HepG2 (cell line): ENCODE results near the gene HTR6. TPM values are rescaled to one million over a fixed set of nuclear protein-coding genes. Genes with fewer than 3 reads are reported as not detected.

Source experiments
- ATAC-seq: fragments of 200-7000 bp; cut with Tn5 transposase; 3 replicates; pipeline ENCODE4 v1.9.1; 2020; ENCODE audit warnings: mild to moderate bottlenecking, moderate library complexity
- BruUV-seq: library from RNA; stranded (reverse); fragments of 400-500 nt; replicated peaks from 2 replicates; lab custom pipeline; 2021; lab: Mats Ljungman, UMichigan
- CTCF ChIA-PET: fragments of 300-600 bp; formaldehyde crosslinking; extraction: SDS; loops from one replicate; lab custom pipeline; 2021; ENCODE audit warnings: low total read pairs, inconsistent platforms, low intra/inter-chr PET ratio; lab: Yijun Ruan, JAX
- POLR2A ChIA-PET: fragments of 350-600 bp; sonication (Branson Sonifier 250); formaldehyde crosslinking; loops from one replicate; lab custom pipeline; 2020; ENCODE audit warnings: antibody characterized with exemption, inconsistent platforms; lab: Yijun Ruan, JAX
- DNase-seq: peaks from one replicate; pipeline ENCODE4 v3.0.0-alpha.2; 2015; ENCODE audit warnings: low spot score
- FAIRE-seq: peaks from 3 replicates; lab custom pipeline; 2011; peaks lifted over from hg19 to GRCh38; lab: Jason Lieb, UNC
- H2AFZ ChIP-seq: one replicate; pipeline ENCODE4 v1.6.1; 2011; ENCODE audit warnings: low read length, inconsistent platforms
- H3K27ac ChIP-seq: fragments of 300-600 bp; 3 replicates; pipeline ENCODE4 v1.8.0; 2011; ENCODE audit warnings: mixed run types, mild to moderate bottlenecking, mixed read lengths, low read length, inconsistent platforms; ENCODE audit not compliant: insufficient read depth; ENCODE audit errors: extremely low read length
- H3K27me3 ChIP-seq, 2 experiments: fragments of 200-600 bp in 1 of 2; 2 replicates in 1 of 2; 3 replicates in 1 of 2; pipeline versions ENCODE4 v1.6.0 to v1.8.0; 2011; ENCODE audit warnings: low read length in 2 of 2, mild to moderate bottlenecking in 2 of 2, moderate library complexity in 2 of 2, inconsistent platforms in 1 of 2; ENCODE audit not compliant: insufficient read depth in 2 of 2, control insufficient read depth in 1 of 2
- H3K36me3 ChIP-seq, 2 experiments: fragments of 200-600 bp in 1 of 2; replicated peaks in 1 of 2; 2 replicates in 1 of 2; 3 replicates in 1 of 2; pipeline versions ENCODE4 v1.5.1 to v1.8.0; 2011; ENCODE audit warnings: low read length in 2 of 2, inconsistent platforms in 1 of 2; ENCODE audit not compliant: insufficient read depth in 2 of 2, control insufficient read depth in 1 of 2
- H3K4me1 ChIP-seq: 2 replicates; pipeline ENCODE4 v1.5.1; 2012; ENCODE audit warnings: low read length, inconsistent platforms; ENCODE audit not compliant: insufficient read depth
- H3K4me2 ChIP-seq: 2 replicates; pipeline ENCODE4 v1.6.0; 2011; ENCODE audit warnings: low read depth, low read length, inconsistent platforms
- H3K4me3 ChIP-seq, 3 experiments: fragments of 200-600 bp in 1 of 3; sonication (generic), shearing (Covaris generic) in 1 of 3; replicated peaks in 1 of 3; 2 replicates each; pipeline ENCODE4 v1.5.1; 2011 to 2016; ENCODE audit warnings: low read length in 3 of 3, inconsistent platforms in 2 of 3, low read depth in 2 of 3, mild to moderate bottlenecking in 2 of 3, control low read depth in 1 of 3, mixed read lengths in 1 of 3; ENCODE audit not compliant: insufficient read depth in 1 of 3
- H3K79me2 ChIP-seq: one replicate; pipeline ENCODE4 v1.6.1; 2011; ENCODE audit warnings: low read length, inconsistent platforms; ENCODE audit not compliant: insufficient read depth
- H3K9ac ChIP-seq: 2 replicates; pipeline ENCODE4 v1.6.0; 2011; ENCODE audit warnings: mild to moderate bottlenecking, low read depth, low read length, inconsistent platforms; ENCODE audit not compliant: insufficient read depth
- H3K9me3 ChIP-seq: 2 replicates; pipeline ENCODE4 v1.5.1; 2012; ENCODE audit warnings: mild to moderate bottlenecking, low read length
- H4K20me1 ChIP-seq: 2 replicates; pipeline ENCODE4 v1.6.0; 2011; ENCODE audit warnings: inconsistent platforms, mild to moderate bottlenecking, low read length, moderate library complexity; ENCODE audit not compliant: insufficient read depth
- HINFP ChIP-seq: sonication (generic); formaldehyde crosslinking; IDR thresholded peaks from 2 replicates; pipeline ENCODE4 v1.4.0; 2020; ENCODE audit warnings: low read depth, mild to moderate bottlenecking, missing genetic modification reagents
- KDM1A ChIP-seq: IDR thresholded peaks from 2 replicates; pipeline ENCODE4 v1.6.1; 2016; ENCODE audit warnings: missing compliant biosample characterization
- PPARG ChIP-seq: conservative IDR thresholded peaks from 2 replicates; pipeline ENCODE4 v1.6.1; 2016; ENCODE audit warnings: missing biosample characterization, missing genetic modification reagents
- SIN3B ChIP-seq: fragments of 150-350 bp; IDR thresholded peaks from 2 replicates; pipeline ENCODE4 v1.6.1; 2014; ENCODE audit warnings: low read length
- STAG1 ChIP-seq: sonication (generic); formaldehyde crosslinking; IDR thresholded peaks from 2 replicates; pipeline ENCODE4 v1.4.0; 2020; ENCODE audit warnings: missing genetic modification reagents
- TERF1 ChIP-seq: sonication (generic); formaldehyde crosslinking; IDR thresholded peaks from 2 replicates; pipeline ENCODE4 v1.8.0; 2022; ENCODE audit warnings: mild to moderate bottlenecking, missing genetic modification reagents, moderate library complexity
- ZBTB7A ChIP-seq: sonication (generic); formaldehyde crosslinking; IDR thresholded peaks from 2 replicates; pipeline ENCODE4 v1.8.0; 2022; ENCODE audit warnings: mild to moderate bottlenecking, missing genetic modification reagents
- ZFP37 ChIP-seq: sonication (generic); formaldehyde crosslinking; IDR thresholded peaks from 2 replicates; pipeline ENCODE4 v1.4.0; 2020; ENCODE audit warnings: missing genetic modification reagents, borderline replicate concordance
- ZFX ChIP-seq: sonication (generic); formaldehyde crosslinking; IDR thresholded peaks from 2 replicates; pipeline ENCODE4 v1.4.0; 2020; ENCODE audit warnings: mild to moderate bottlenecking, low read depth, missing genetic modification reagents, moderate library complexity
- ZNF652 ChIP-seq: IDR thresholded peaks from 2 replicates; pipeline ENCODE4 v1.6.1; 2016; ENCODE audit warnings: low read depth, borderline replicate concordance
- ZNF784 ChIP-seq: sonication (generic); formaldehyde crosslinking; IDR thresholded peaks from 2 replicates; pipeline ENCODE4 v1.5.1; 2020; ENCODE audit warnings: missing genetic modification reagents, mild to moderate bottlenecking, borderline replicate concordance
- ZNF891 ChIP-seq: sonication (generic); formaldehyde crosslinking; IDR thresholded peaks from 2 replicates; pipeline ENCODE4 v1.5.0; 2020; ENCODE audit warnings: mild to moderate bottlenecking, missing genetic modification reagents
- WGBS: methylation state at CpG from one replicate; pipeline ENCODE4 v1.1.6; 2017; ENCODE audit warnings: low lambda C conversion rate; 5-methylcytosine and 5-hydroxymethylcytosine counted together
- in situ Hi-C: cut with HindIII; loops from 2 replicates; pipeline ENCODE4 v1.10.0; 2017; ENCODE audit warnings: low pct_unique_long_range_greater_than_20kb; ENCODE audit not compliant: extremely low pct_ligation_motif_present
- intact Hi-C: fragments of 100-400 bp; cut with micrococcal nuclease; formaldehyde crosslinking; loops from one replicate; pipeline ENCODE4 v1.10.0; 2022; ENCODE audit not compliant: unreplicated experiment
- polyA plus RNA-seq, 8 experiments: library from polyadenylated mRNA; depleted of rRNA in 3 of 8; stranded (reverse) in 7 of 8; unstranded in 1 of 8; fragments of >200 nt; fragmentation: Illumina TruSeq in 4 of 8; extraction: Trizol in 4 of 8; gene quantifications; 2 replicates each; pipeline versions ENCODE4 v1.2.1 to v1.2.3, GENCODE V29; 2011 to 2016; ENCODE audit warnings: low read depth in 4 of 8, missing spikeins in 1 of 8, mixed read lengths in 1 of 8; ENCODE audit not compliant: insufficient read depth in 1 of 8
- total RNA-seq, 5 experiments: library from RNA; depleted of rRNA; stranded (reverse); fragments of >200 nt; fragmentation: Illumina TruSeq; extraction: Trizol; gene quantifications; 2 replicates each; pipeline ENCODE4 v1.2.3, GENCODE V29; 2016; ENCODE audit warnings: low read depth in 1 of 5
- TF ChIP-seq, protein P1 (sequence below): sonication (generic); formaldehyde crosslinking; IDR thresholded peaks from 2 replicates; pipeline ENCODE4 v1.5.0; 2020; ENCODE audit warnings: mild to moderate bottlenecking, missing genetic modification reagents, borderline replicate concordance

HTR6 gene
- total and polyA plus RNA-seq, 2 of the 13 experiments (the other 11 are each of a cell fraction or from before 2014, with no cell fraction given), result 0.04 TPM; not detected in 1

- TF ChIP-seq, protein P1, sequence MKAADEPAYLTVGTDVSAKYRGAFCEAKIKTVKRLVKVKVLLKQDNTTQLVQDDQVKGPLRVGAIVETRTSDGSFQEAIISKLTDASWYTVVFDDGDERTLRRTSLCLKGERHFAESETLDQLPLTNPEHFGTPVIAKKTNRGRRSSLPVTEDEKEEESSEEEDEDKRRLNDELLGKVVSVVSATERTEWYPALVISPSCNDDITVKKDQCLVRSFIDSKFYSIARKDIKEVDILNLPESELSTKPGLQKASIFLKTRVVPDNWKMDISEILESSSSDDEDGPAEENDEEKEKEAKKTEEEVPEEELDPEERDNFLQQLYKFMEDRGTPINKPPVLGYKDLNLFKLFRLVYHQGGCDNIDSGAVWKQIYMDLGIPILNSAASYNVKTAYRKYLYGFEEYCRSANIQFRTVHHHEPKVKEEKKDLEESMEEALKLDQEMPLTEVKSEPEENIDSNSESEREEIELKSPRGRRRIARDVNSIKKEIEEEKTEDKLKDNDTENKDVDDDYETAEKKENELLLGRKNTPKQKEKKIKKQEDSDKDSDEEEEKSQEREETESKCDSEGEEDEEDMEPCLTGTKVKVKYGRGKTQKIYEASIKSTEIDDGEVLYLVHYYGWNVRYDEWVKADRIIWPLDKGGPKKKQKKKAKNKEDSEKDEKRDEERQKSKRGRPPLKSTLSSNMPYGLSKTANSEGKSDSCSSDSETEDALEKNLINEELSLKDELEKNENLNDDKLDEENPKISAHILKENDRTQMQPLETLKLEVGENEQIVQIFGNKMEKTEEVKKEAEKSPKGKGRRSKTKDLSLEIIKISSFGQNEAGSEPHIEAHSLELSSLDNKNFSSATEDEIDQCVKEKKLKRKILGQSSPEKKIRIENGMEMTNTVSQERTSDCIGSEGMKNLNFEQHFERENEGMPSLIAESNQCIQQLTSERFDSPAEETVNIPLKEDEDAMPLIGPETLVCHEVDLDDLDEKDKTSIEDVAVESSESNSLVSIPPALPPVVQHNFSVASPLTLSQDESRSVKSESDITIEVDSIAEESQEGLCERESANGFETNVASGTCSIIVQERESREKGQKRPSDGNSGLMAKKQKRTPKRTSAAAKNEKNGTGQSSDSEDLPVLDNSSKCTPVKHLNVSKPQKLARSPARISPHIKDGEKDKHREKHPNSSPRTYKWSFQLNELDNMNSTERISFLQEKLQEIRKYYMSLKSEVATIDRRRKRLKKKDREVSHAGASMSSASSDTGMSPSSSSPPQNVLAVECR (CRISPR knock-in tag), result peak; percentile 23; the same call in 1 of the 2 replicates
- TF ChIP-seq ZFX (CRISPR knock-in tag) (peak; percentile 12; the same call in 1 of the 2 replicates), PPARG (CRISPR knock-in tag) (no peak)
Measured at GRCh38 chr1:19640363-19641316, 24.0 kb upstream of the HTR6 start (continued).

- H4K20me1 ChIP-seq, result no peaks in the 10 kb centered on the region
- POLR2A ChIA-PET, result interaction anchor here (0.9 kb wide), 2 partner anchors 46 to 234 kb away, joined by 3 to 4 read pairs; a partner anchor contains a TSS
- no peak overlapping the region for H3K27ac ChIP-seq
- CTCF ChIA-PET, result no interaction called here
- peak overlapping the region; percentile 62 to 83 (median 65); a peak in 5 of 6 replicates for H3K4me3 ChIP-seq
- H2AFZ ChIP-seq, result no peak overlapping the region
- 3% methylated on average over 6 of the region's 7 CpGs for WGBS
- DNase-seq, result peak; percentile 41
- peaks cover 2 to 21% of the 10 kb centered on the region in 2 experiments; a peak in 3 of 5 replicates for H3K27me3 ChIP-seq
- peaks cover 57% of the 10 kb centered on the region for H3K4me1 ChIP-seq
- H3K9me3 ChIP-seq, result no peaks in the 10 kb centered on the region
- no peaks in the 10 kb centered on the region for H3K36me3 ChIP-seq
- FAIRE-seq, result no peak
- H3K9ac ChIP-seq, result no peak overlapping the region
- ATAC-seq, result peak; percentile 35
- intact Hi-C loops, result loop anchor here (5.0 kb wide), 1 partner anchor 46 kb away; a partner anchor contains a TSS
- peak overlapping the region; percentile 95 for H3K4me2 ChIP-seq
- no peaks in the 10 kb centered on the region for H3K79me2 ChIP-seq
- no TSS peak for BruUV-seq
- in situ Hi-C loops, result no loop called here
- TF ChIP-seq KDM1A (CRISPR knock-in tag), result peak; percentile 97
- no peak for TF ChIP-seq SIN3B
- TF ChIP-seq ZNF891 (CRISPR knock-in tag), result no peak
- TF ChIP-seq ZBTB7A (CRISPR knock-in tag), result no peak
- TF ChIP-seq ZFP37 (CRISPR knock-in tag), result no peak
- TF ChIP-seq STAG1 (CRISPR knock-in tag), result 0 out of 2 replicates have a peak, but pooled peaks have one; percentile 1
- no peak for TF ChIP-seq ZNF784 (CRISPR knock-in tag)
- no peak for TF ChIP-seq HINFP
- no peak for TF ChIP-seq ZNF652
- TF ChIP-seq TERF1 (CRISPR knock-in tag), result no peak
Measured at GRCh38 chr1:19643121-19643520, 21.6 kb upstream of the HTR6 start.
